NCI-H1048 (cell line): ENCODE results near the gene GPN2.

ENCODE experiments used
- DNase-seq: peaks from one replicate; lab custom pipeline; 2025; lab: John Stamatoyannopoulos, UW

Gene GPN2

DNA sequence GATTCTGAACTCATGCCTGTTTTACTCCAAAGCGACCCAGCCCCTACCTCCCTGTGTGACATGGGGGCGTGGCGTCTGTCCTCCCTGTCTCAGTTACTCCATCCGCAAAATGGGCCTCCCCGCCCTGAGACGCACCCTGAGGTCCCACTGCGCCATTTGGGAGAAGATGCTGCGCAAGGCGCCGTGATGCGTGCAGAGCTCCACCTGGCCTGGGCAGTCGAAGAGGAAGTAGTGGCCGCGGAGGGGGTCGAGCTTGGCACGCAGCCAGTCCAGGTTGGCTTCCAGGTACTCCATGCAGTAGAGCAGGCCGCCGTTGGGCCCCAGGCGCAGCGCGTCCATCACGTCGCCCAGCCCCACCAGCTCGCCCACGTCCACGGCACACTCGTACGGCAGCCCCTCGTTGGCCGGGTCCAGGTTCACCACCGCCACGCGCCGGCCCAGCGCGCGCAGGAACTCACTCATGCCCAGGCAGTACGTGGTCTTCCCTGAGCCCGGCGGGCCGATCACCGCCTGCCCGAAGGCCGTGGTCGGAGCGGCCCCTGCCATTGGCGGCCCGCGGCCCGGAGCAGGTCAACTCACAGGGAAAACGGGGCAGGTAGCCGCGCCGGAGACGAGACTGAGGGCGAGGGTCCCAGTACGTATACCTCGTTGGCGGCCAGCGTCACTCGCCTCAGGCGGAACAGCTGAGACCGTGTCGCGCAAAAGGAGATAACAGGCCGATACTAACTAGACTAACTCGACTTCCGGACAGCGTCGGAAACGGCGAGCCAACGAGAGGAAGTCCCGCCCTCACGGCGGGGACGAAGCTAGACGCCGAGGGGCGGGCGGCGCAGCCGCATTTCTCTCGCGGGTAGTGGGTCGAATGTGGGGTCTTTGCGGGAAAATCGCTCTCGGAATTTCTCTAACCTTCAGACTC is at the start of gene GPN2:
TSS of gene GPN2 (minus strand) at position 733 of the 916 bp plus-strand sequence. CDS start at position 546, 187 bp downstream.
- DNase-seq: peak; percentile 66

DNA sequence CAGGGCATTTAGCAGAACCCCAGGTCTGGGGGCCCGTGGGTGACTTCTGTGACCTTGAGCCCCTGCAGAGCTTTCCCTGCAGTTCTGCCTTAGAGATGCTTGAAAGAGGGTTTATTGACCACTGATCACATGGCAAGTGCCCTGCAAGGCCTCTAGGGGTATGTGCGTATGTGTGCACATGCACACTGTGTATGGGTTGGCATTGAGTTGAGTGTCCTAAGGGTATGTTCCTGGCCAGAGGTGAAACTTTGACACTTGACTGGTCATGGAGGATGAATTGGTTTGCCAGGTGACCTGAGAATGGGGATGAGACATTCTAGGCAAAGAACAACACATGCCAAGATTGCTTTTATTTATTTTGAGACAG is 48.6 kb upstream of the GPN2 start:
- no peak for DNase-seq

DNA sequence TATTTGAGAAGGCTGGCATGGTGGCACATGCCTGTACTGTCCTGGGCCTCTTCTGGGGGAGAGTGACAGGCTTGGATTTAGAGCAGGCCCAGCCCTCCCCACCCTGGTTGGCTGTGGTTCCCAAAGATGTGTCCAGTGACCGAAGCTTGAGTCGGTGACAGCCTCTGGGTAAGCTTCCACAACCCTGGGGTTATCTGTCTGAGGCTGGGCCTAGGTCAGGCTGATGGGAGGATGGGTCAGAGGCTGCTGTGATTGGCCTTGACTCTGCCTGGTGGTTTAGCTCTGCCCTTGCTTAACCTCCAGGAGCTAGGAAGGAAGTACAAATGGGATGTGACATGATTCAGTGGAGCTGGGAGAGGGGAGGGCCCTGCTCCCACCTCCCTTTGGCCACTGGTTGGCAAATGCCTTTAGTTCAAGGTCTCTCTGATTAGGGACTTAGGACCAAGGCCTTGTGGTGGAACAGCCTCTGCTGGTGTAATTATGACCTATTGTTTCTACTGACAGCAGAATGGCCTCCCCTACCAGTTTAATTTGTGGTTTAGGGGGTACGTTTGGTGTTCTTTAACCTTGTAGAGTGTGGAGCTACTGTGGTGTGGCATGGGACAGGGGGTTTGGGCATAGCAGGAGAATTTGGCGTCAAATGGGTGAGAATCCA is 48.0 kb upstream of the GPN2 start:
- DNase-seq: no peak

DNA sequence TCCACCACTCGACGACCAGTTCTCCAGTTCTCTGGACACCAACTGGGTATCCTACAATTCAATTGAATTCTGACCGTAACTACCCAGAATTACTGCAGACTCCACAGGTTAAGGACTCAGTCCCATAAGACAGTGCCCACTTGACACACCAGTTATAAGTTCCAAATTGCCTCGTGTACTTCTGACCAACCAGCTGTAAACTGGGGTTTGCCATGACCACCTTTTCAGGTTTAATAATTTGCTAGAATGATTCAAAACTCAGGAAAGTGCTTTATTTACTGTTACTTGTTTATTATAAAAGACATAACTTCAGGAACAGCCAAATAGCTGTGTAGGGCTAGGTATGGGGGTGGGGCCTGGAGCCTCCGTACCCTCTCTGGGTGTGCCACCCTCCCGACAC is 46.7 kb upstream of the GPN2 start:
- no peak for DNase-seq

DNA sequence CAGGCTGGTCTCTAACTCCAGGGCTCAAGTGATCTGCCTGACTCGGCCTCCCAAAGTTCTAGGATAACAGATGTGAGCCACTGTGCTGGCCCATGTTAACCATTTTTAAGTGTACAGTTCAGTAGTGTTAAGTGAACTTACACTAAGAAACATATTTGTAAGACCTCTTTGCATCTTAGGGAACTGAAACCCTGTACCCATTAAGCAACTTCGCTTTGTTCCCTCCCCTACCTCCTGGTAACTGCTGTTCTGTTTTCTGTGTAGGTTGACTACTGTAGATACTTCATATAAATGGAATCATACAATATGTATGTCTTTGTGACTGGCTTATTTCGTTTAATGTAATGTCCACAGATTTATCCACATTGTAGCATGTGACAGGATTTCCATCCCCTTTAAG is 42.4 kb upstream of the GPN2 start:
- no peak for DNase-seq

DNA sequence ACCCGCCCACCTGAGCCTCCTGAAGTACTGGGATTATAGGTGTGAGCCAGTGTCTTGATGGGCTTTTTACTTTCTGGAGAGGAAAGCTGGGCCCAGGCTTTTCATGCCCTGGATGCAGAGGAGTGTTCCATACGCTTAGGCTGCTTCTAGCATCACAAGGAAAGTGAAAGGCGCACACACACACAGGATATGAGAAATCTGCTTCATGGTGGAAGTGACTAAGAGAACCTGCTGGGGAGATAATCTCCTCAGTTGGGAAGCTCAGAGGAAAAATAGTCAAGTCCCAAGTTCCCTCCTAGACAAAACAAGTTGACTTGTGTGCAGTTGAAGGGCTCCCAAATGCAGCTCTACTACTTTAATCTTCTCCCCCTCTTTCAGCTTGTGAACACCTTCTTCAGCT is 33.6 kb upstream of the GPN2 start:
- no peak for DNase-seq

DNA sequence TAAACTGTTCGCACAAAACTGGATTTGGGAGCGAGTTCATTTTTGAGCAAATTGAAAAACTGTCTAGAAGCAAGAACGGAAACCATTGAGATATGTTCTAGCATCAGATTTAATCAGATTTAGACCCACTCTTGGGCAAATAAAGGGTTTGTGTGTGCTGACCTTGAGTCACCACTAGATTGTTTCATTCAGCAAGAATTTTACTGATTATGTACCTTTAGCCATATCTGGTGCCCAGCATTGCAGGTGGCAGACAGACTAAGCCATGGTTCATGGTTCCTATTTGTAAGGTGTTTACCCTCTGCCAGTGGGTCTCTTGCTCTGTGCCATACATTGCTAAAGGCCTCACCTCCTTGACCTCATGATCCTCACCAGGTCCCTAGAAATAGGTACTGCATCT is 32.8 kb upstream of the GPN2 start:
- no peak for DNase-seq

DNA sequence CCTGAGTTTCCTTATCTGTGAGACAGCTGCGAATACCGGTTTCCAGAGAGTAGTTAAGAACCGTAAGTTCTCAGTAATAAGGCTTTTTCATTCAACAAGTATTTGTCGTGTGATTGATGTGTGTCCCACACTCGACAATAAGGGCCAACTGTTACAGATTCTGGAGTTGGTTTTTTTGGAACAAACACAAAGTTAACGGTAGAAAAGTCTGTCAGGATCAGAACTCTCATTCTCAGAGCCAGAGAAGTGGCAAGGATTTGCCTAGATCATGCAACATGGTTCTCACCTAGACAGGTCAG is 32.3 kb upstream of the GPN2 start:
- DNase-seq: no peak

DNA sequence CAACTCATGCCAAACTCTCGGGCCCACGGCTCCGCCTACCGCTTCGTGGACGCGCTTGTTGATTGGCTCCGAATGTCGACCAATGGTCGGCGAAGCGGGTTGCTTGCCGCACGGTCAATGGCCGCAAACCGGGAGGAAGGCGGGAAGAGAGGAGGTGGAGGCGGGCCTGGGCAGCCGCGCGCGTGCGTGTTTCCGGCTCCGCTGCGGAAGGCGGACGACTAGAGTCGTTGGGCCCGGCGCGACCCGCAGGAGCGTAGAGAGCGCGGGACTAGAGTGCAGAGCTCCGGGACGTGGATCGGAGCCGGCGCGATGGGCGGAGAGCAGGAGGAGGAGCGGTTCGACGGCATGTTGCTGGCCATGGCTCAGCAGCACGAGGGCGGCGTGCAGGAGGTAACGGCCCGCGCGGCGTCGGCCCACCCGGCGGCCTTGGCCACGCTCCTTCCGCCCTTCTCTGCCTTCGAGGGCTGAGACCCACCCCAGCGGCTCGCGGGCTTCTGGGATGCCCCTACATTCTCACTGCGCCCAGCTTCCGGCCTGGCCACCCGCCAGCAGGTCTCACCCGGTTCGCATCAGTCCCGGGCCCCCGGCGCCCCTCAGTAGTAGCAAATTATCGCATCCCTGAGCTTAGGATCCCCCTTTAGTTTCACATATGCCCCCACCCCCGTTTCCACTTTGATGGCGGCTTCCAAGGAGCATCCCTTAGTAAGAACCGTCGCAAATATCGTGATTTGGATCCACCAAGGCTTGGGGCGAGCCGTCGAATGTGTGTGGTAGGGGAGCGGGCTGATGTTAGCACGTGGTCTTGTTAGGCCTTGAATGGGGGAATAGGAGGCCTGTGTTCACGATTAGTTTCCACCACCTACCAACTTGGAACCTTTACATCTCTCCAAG is 31.7 kb upstream of the GPN2 start, which contains the start of gene NUDC:
TSS of gene NUDC (plus strand) at position 204 of the 891 bp plus-strand sequence. CDS start at position 310, 106 bp downstream.
- peak; percentile 96 for DNase-seq

DNA sequence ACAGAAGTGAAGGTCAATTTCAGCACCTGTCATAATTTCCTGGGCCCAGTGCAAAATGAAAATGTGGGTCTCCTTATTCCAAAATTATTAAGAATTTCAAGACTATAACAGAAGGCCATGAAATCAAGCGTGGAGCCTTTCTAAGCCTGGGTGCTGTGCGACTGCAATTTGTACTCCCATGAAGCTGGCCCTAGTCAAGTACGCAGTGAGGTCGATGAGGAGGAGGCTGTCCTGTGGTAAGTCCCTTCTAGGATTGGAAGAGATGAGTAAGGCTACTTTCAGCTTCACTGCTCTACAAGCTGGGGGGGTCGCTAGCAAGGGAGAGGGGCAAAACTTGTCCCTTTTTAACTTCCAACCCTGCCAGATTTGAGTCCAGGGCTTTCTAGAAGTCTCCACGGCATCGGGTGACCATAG is 31.1 kb upstream of the GPN2 start:
- no peak for DNase-seq

DNA sequence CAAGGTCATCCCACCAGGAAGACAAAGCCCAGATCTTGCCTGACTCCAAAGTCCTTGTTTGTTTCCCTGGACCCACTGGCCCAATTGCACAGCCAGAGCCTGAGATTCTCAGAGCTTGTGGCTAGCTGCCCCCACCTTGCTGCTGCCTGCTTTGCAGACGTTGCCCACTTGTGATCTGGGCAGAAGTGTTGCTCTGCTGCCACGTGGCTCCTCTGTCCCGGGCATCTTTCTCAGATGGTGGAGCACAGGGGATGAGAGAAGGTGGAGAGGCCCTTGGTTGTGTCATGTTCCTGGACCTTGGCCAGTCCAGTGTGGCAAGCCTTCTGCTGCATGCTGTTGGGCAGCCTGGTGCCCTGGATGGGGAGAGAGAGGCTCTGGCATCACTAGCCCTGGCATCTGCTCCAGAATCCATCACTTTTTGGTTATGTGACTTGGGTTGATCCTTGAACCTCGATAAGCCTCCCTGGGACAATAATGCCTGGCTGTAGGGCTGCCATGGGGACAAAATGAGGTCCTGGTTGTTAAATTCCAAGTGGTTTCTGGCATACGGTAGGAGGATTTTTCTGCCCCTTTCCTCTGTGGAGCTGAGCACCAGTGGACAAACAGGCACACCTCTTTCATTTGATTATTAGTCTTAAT is 25.2 kb upstream of the GPN2 start:
- no peak for DNase-seq

DNA sequence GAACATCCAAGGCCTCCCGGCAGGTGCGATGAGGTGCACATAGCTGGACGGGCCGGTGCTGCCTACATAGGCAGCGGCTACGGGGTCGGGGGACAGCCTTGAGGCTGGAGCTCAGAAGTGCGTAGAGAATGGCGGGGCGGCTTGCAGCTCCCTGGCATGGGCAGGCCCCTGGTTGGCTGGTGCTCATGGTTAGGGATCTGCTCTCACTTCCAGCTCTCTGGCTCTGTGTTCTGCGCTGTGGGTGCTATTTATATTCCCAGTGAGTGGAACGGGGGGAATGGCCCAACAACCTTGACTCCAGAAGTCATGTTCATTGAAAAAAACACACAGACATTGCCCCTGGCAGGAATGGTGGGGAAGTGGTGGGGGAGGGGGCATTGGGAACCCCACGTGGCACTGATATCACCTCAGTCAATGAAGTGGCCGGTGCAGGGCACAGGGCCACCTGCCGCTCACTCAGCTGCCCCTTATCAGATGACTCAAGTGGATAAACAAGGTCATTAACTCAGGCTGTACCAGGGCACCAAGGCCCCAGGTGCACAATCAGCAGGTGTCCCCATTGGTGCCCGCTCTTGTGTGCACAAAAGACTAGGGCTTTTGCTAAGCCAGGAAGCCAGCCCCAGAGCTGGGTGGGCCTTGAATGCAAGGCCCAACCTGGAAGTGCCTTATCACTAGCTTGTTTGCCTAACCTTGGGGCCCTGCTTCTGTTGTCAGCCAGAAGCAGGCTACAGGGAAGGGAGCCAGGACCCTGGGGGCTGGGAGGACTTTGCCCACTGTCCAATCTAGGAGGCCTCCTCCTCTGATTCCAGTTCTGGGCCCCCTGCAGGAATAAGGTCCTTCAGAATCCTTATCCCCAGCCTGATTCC is 23.9 kb upstream of the GPN2 start, which contains the start of gene NR0B2:
TSS of gene NR0B2 (minus strand) at position 222 of the 866 bp plus-strand sequence. CDS start at position 187, 35 bp downstream.
- DNase-seq: no peak

DNA sequence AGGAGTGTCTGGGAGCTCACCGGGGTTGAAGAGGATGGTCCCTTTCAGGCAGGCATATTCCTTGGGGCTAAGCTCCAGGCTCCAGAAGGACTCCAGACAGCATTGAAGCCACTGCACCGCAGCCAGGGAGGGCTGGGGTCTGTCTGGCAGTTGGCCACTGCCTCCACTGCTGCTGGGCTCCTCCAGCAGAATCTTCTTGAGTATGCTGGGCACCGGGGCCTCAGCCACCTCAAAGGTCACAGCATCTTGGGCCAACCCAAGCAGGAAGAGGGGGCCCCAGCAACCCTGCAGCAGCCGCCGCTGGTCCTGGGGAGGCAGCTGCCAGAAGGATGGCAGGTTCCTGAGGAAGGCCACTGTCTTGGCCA is 23.3 kb upstream of the GPN2 start:
- no peak for DNase-seq

DNA sequence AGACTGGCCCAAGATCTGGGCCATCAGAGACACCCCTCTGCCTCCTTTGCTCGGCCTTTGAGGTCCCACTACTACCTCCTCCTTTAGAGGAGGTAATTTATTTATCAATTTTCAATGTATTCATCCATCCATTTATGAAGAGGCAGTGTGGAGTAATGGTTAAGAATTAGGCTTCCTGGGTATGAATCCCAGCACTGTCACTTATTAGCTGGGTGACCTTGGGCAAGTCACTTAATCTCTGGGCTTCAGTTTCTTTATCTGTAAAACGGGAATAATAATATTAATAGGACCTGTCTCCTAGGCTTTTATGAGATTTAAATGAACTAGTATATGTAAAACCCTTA is 22.0 kb upstream of the GPN2 start:
- DNase-seq: no peak

DNA sequence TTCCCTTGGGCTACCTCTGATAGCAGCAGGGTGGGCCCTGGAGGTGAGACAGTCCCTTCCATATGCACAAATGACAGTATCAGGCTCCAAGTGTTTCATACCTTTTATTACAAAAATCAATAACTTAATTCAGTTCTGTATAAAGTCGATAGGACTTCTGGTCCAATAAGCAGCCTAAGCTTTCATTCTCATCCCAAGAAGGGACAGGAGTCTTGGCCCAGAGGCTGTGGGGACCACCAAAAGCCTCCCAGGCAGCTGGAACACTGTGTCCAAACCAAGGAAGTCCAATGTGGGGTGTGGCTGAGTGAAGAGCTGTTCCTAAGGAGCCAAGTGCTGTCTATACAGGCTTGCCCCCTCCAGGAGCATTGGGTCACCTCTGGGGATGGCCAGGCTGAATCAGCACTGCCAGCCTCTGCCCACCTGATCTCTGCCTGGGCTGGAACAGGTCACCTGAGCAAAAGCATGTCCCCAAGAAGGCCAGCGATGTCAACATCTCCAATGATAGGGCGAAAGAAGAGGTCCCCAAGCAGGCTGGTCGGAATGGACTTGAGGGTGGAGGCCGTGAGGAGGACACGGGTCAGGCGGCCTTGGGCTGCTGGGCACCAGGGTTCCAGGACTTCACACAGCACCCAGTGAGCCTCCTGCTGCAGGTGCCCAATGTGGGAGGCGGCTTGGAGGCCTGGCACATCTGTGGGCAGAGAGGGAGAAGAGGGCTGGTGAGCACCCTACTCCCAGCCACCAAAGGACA is 21.5 kb upstream of the GPN2 start:
- no peak for DNase-seq

DNA sequence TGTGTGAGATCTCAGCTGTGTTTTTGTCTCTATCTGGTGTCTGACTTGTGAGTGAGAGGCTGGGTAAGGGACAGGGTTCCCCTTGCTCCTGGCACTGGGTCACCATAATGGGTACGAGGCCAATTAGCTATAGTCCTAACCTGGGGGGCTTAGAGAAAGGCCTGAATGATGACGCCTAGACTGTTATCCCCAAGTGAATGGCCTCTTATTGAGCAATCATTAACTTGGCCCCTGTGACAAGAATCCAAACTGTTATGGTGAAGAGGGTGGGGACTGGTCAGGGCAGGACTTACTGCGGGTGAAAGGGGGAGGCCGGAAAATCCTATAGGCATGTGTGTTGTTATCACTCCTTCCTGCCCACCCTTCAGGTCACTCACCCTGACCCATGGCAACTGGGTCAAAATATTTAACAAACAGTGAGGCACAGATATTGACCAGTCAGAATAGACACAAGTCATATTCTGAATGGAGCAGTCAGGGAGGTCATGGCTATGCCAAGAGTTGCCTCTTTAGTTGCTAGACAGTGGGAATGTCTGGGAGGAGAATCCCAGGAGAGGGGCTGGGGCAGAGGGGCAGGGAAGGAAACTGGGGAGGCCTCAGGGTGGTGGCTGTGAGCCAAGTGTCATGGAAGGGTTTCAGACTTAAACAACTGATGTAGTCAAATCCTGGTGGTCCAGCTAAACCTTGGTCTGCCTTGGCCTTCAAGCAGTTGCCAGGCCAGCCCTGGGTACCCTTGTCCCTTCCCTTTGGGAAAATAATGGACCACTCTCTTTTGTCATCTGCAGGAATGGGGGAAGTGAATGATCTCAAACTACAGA is 20.5 kb upstream of the GPN2 start:
- DNase-seq: no peak

DNA sequence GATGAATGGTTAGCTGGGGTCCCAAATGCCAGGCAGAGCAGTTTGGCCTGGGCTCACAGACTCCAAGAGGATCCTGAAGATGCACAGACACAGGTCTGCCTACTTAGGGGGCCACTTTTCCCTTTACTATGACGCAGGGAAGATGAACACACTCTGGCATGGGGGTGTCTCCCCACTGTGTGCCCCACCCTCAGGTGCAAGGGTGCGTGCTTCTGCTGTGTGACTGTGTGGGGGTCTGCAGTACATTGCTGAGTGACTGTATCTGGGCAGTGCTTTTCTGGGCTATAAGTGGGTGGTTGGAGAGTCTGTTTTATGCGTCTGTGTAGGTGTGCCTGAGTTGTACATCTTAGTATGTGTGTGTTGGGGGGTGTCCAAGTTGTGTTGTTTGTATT is 19.9 kb upstream of the GPN2 start:
- DNase-seq: no peak

DNA sequence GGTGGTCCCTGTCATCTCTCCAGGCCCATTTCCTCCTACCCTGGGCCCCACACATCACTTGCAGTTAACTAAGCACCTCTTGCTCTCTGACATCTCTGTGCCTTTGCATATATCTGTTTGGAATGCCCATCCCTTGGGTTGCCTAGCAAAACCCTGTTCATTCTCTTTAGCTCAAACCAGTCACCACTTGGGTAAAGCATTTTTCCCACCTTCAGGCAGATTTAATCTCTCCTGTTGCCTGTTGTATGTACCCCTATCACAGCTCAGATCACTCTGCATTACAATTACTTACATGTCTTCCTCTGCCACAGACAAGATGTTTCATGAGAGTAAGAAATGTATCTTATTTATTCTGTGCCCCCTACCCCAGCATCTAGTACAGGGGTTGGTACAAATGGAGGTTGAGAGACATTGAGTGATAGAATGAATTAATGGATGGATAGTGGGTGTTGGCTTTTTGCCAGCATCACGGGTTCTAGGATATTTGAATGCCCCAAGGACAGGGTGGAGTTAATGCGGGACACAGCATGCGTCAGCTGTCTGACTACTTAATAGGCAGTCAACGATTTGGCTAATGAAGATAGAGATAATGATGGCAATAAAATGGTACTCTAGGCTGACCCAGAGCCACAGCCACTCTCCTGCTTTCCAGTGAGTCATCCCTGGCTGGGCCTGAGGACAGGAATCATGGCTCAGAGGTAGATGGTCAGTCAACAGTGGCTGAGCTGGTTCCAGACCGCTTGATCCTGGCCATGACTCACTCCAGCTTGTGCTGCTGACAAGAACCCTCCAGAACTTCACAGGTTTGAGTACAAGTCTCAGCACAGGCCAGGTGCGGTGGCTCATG is 17.2 kb upstream of the GPN2 start:
- no peak for DNase-seq
